Kidney (tissue), 14 donors: ENCODE data around the gene ERC2. TPM values are rescaled to one million over a fixed set of nuclear protein-coding genes. Genes with fewer than 3 reads are reported as not detected.

Source experiments
- DNase-seq, 5 donors: peaks; one replicate each; pipeline ENCODE4 v3.0.0-alpha.2; 2013 to 2020
- FAIRE-seq: peaks from 2 replicates; lab custom pipeline; 2012; peaks lifted over from hg19 to GRCh38; lab: Jason Lieb, UNC
- H3K27ac ChIP-seq, 2 donors: one replicate each; pipeline ENCODE4 v1.7.0; 2013; ENCODE audit warnings: low read depth in 2 of 2, low read length in 2 of 2, inconsistent platforms in 1 of 2
- H3K27me3 ChIP-seq: one replicate; pipeline ENCODE4 v1.7.1; 2013; ENCODE audit warnings: low read length, inconsistent platforms; ENCODE audit not compliant: control insufficient read depth, insufficient read depth
- H3K36me3 ChIP-seq, 3 donors: one replicate each; pipeline versions ENCODE4 v1.7.0 to v1.7.1; 2013; ENCODE audit warnings: low read length in 3 of 3, control low read depth in 1 of 3, inconsistent platforms in 1 of 3; ENCODE audit not compliant: insufficient read depth in 3 of 3, control insufficient read depth in 2 of 3
- H3K4me1 ChIP-seq, 3 donors: one replicate each; pipeline versions ENCODE4 v1.7.0 to v1.7.1; 2013; ENCODE audit warnings: low read length in 3 of 3, inconsistent platforms in 1 of 3, low read depth in 1 of 3; ENCODE audit not compliant: control insufficient read depth in 2 of 3, insufficient read depth in 2 of 3
- H3K4me3 ChIP-seq, 3 donors: one replicate each; pipeline versions ENCODE4 v1.7.0 to v1.8.1; 2013; ENCODE audit warnings: low read length in 3 of 3, control low read depth in 1 of 3, inconsistent platforms in 1 of 3
- H3K9ac ChIP-seq, 3 donors: one replicate each; pipeline versions ENCODE4 v1.7.0 to v1.7.1; 2013; ENCODE audit warnings: low read length in 3 of 3, control low read depth in 1 of 3, inconsistent platforms in 1 of 3
- H3K9me3 ChIP-seq, 3 donors: one replicate each; pipeline versions ENCODE4 v1.7.0 to v1.7.1; 2013; ENCODE audit warnings: low read length in 3 of 3, control low read depth in 1 of 3, inconsistent platforms in 1 of 3; ENCODE audit not compliant: control insufficient read depth in 2 of 3, insufficient read depth in 1 of 3
- CTCF ChIP-seq: IDR thresholded peaks from 3 replicates; pipeline ENCODE4 v1.5.1; 2012; ENCODE audit warnings: mild to moderate bottlenecking, moderate library complexity, borderline replicate concordance; ENCODE audit not compliant: insufficient read depth; ENCODE audit errors: extremely low read depth
- intact Hi-C: fragments of 100-400 bp; cut with DNase I; formaldehyde crosslinking; loops from one replicate; pipeline ENCODE4 v1.11.1; 2022
- polyA plus RNA-seq: library from polyadenylated mRNA; stranded (reverse); fragments of 350-450 nt; fragmentation: Illumina TruSeq; extraction: RNeasy Lipid Tissue Mini Kit (QIAGEN cat#74804); gene quantifications from one replicate; pipeline ENCODE4 v1.2.3, GENCODE V29; 2014; ENCODE audit warnings: low read depth, low replicate concordance; ENCODE audit not compliant: insufficient read depth
- total RNA-seq: library from RNA; stranded (reverse); fragmentation: NEBNext Ultra II Directional; extraction: Animal tissue kit (Norgen Biotek cat#: 25700); gene quantifications from one replicate; pipeline ENCODE4 v1.2.1, GENCODE V29; 2021
- donor health status: control.
- donor health status: control.
- donor health status: control.
- donor health status: control.
- donor health status: control.
- donor health status: DM: yes; HTN: yes; CAD: no.
- donor health status: Normal renal cell carcinoma (clear cell type).

Gene ERC2
- total and polyA plus RNA-seq, 2 donors from 2014 or later, result 0.92 to 3.8 TPM

- DNase-seq, result no peak
- no peak for FAIRE-seq
- no peak for TF ChIP-seq CTCF
- Histone ChIP-seq H3K9ac (no peak overlapping the region), H3K4me1 (no peaks in the 10 kb centered on the region), H3K27me3 (no peaks in the 10 kb centered on the region), H3K36me3 (no peaks in the 10 kb centered on the region), H3K4me3 (no peak overlapping the region), H3K9me3 (no peaks in the 10 kb centered on the region), H3K27ac (no peak overlapping the region)
- intact Hi-C loops, result no loop called here
Measured at GRCh38 chr3:55893045-55893664, 575.1 kb downstream of the ERC2 start.

- Histone ChIP-seq H3K4me1 (no peaks in the 10 kb centered on the region), H3K27ac (no peak overlapping the region), H3K9me3 (no peaks in the 10 kb centered on the region), H3K4me3 (no peak overlapping the region), H3K9ac (no peak overlapping the region), H3K36me3 (no peaks in the 10 kb centered on the region), H3K27me3 (no peaks in the 10 kb centered on the region)
- DNase-seq (no peak), FAIRE-seq (no peak)
- no peak for TF ChIP-seq CTCF
- intact Hi-C loops, result no loop called here
Measured at GRCh38 chr3:55891106-55891505, 577.2 kb downstream of the ERC2 start.

GRCh38 chr3:55888282-55888885 lies 579.9 kb downstream of the ERC2 start:
- no peak for FAIRE-seq
- Histone ChIP-seq H3K9ac (no peak overlapping the region), H3K9me3 (no peaks in the 10 kb centered on the region), H3K27me3 (no peaks in the 10 kb centered on the region), H3K27ac (no peak overlapping the region), H3K4me3 (no peak overlapping the region), H3K36me3 (no peaks in the 10 kb centered on the region), H3K4me1 (no peaks in the 10 kb centered on the region)
- TF ChIP-seq CTCF, result no peak
- no peak for DNase-seq
- intact Hi-C loops, result no loop called here
